Nephron progenitor cell (in vitro differentiated cells): Measurements from ENCODE around the gene MIR17HG.

ENCODE experiments used
- DNase-seq: peaks from one replicate; pipeline ENCODE4 v3.0.0; 2021
- H3K27ac Mint-ChIP-seq: 2 replicates; pipeline ENCODE4 v1.8.0; 2021; ENCODE audit warnings: mild to moderate bottlenecking, moderate library complexity, mixed read lengths
- H3K27me3 Mint-ChIP-seq: 2 replicates; pipeline ENCODE4 v1.8.0; 2021; ENCODE audit warnings: mild to moderate bottlenecking, low read depth, mixed read lengths; ENCODE audit not compliant: poor library complexity
- H3K36me3 Mint-ChIP-seq: 2 replicates; pipeline ENCODE4 v1.8.0; 2021; ENCODE audit warnings: low read depth, mixed read lengths
- H3K4me1 Mint-ChIP-seq: 2 replicates; pipeline ENCODE4 v1.8.0; 2021; ENCODE audit warnings: mixed read lengths
- H3K4me3 Mint-ChIP-seq: 2 replicates; pipeline ENCODE4 v1.8.0; 2021; ENCODE audit warnings: mild to moderate bottlenecking, moderate library complexity, mixed read lengths
- H3K9me3 Mint-ChIP-seq: 2 replicates; pipeline ENCODE4 v1.8.0; 2021; ENCODE audit warnings: mild to moderate bottlenecking, moderate library complexity, mixed read lengths
- TF ChIP-seq, protein P1 (sequence below): fragments of 200-600 bp; sonication (generic); IDR thresholded peaks from 2 replicates; pipeline ENCODE4 v1.5.0; 2021; ENCODE audit warnings: antibody characterized with exemption

Gene MIR17HG

GRCh38 chr13:91368101-91368500, 20.6 kb downstream of the MIR17HG start:
- no peaks in the 10 kb centered on the region for H3K9me3 Mint-ChIP-seq
- peaks cover under 1% of the 10 kb centered on the region for H3K36me3 Mint-ChIP-seq
- no peak for DNase-seq

GRCh38 chr13:91368676-91369440, 21.4 kb downstream of the MIR17HG start:
- no peak overlapping the region for H3K27ac Mint-ChIP-seq
- H3K4me1 Mint-ChIP-seq: peaks cover 5% of the 10 kb centered on the region
- H3K9me3 Mint-ChIP-seq: no peaks in the 10 kb centered on the region
- no peaks in the 10 kb centered on the region for H3K36me3 Mint-ChIP-seq
- DNase-seq: no peak
- no peak overlapping the region for H3K4me3 Mint-ChIP-seq
- H3K27me3 Mint-ChIP-seq: peaks cover 3% of the 10 kb centered on the region
- TF ChIP-seq, protein P1, sequence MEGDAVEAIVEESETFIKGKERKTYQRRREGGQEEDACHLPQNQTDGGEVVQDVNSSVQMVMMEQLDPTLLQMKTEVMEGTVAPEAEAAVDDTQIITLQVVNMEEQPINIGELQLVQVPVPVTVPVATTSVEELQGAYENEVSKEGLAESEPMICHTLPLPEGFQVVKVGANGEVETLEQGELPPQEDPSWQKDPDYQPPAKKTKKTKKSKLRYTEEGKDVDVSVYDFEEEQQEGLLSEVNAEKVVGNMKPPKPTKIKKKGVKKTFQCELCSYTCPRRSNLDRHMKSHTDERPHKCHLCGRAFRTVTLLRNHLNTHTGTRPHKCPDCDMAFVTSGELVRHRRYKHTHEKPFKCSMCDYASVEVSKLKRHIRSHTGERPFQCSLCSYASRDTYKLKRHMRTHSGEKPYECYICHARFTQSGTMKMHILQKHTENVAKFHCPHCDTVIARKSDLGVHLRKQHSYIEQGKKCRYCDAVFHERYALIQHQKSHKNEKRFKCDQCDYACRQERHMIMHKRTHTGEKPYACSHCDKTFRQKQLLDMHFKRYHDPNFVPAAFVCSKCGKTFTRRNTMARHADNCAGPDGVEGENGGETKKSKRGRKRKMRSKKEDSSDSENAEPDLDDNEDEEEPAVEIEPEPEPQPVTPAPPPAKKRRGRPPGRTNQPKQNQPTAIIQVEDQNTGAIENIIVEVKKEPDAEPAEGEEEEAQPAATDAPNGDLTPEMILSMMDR: no peak

More at GRCh38 chr13:91368101-91368500, 20.6 kb downstream of the MIR17HG start:
- Mint-ChIP-seq H3K4me1 (peaks cover 3% of the 10 kb centered on the region), H3K4me3 (no peak overlapping the region), H3K27ac (no peak overlapping the region), H3K27me3 (peaks cover 3% of the 10 kb centered on the region)
- TF ChIP-seq, protein P1: no peak

GRCh38 chr13:91369441-91369831, 21.9 kb downstream of the MIR17HG start:
- Mint-ChIP-seq H3K9me3 (no peaks in the 10 kb centered on the region), H3K27ac (no peak overlapping the region), H3K36me3 (no peaks in the 10 kb centered on the region), H3K4me3 (no peak overlapping the region), H3K27me3 (peaks cover 3% of the 10 kb centered on the region), H3K4me1 (peaks cover 5% of the 10 kb centered on the region)
- TF ChIP-seq, protein P1: no peak
- DNase-seq: no peak

GRCh38 chr13:91370501-91370900, 23.0 kb downstream of the MIR17HG start:
- Mint-ChIP-seq H3K27ac (no peak overlapping the region), H3K27me3 (peaks cover 3% of the 10 kb centered on the region), H3K36me3 (no peaks in the 10 kb centered on the region), H3K4me1 (peaks cover 5% of the 10 kb centered on the region), H3K9me3 (no peaks in the 10 kb centered on the region), H3K4me3 (no peak overlapping the region)
- no peak for DNase-seq
- TF ChIP-seq, protein P1: no peak

DNA sequence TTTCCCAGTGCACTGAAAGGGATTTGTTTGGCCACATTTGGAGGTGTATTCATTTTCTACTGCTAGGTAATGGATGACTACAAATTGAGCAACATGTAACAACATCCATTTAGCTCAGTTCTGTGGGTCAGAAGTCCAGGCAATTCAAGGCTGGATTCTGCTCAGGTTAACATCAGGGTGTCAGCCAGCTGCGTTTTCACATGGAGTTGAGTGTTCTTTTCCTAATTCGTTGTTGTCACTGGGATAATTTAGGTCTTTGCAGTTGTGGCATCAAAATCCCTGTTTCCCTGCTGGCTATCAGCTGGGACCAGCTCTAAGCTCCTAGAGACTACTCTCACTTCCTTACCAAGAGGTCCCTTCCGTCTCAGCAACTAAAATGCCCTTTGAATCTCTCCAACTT, 25.4 kb downstream of the MIR17HG start:
- no peak for DNase-seq
- H3K4me1 Mint-ChIP-seq: peaks cover 5% of the 10 kb centered on the region
- H3K27me3 Mint-ChIP-seq: peaks cover 3% of the 10 kb centered on the region
- no peaks in the 10 kb centered on the region for H3K36me3 Mint-ChIP-seq
- H3K4me3 Mint-ChIP-seq: no peak overlapping the region
- H3K9me3 Mint-ChIP-seq: no peaks in the 10 kb centered on the region
- TF ChIP-seq, protein P1: no peak
- H3K27ac Mint-ChIP-seq: no peak overlapping the region
